ENCODE data around the gene PRKACA.
"Not testable (repeated sequence)": the region's sequence is repeated elsewhere in the genome, so short reads cannot be mapped to it uniquely, and the experiment has no call there.

The PRKACA gene

DNA sequence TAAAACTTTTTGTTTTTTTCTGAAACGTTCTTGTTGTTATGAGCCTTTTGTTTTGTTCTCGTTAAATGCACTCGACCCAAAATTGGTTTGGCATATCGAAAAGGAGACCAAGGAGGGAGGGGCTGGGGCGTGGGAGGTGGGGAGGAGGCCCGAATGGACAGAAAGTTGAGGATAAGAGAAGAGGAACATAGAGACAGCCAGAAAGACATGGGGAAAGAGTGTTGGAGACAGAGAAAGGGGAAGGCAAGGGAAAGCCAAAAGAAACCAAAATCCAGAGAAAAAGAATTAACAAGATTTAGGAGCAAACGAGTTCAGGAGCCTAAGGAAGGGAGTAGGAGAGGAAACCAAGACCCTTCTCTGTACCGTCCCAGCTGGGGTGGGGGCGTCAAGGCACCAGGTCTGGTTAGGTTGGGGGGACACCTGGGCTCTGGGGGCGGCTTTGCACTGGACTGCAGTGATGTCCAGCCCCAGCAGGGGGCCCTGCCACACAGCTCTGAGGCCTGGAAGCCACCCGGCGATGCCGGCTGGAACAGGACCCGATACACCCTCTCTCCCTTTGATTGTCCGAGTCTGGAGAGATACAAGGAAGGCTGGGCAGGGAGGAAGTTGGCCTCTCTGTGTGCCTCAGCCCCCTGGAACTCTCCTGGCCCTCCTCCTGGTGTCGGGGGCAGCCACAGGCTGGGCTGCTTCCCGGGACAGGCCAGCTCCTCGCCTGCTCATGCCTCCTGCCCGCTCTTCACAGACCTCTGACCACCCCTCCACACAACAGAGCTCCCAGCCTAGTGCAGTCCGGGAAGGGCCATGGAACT is 30.4 kb upstream of the PRKACA start:
- peak; percentile 69 for DNase-seq

DNA sequence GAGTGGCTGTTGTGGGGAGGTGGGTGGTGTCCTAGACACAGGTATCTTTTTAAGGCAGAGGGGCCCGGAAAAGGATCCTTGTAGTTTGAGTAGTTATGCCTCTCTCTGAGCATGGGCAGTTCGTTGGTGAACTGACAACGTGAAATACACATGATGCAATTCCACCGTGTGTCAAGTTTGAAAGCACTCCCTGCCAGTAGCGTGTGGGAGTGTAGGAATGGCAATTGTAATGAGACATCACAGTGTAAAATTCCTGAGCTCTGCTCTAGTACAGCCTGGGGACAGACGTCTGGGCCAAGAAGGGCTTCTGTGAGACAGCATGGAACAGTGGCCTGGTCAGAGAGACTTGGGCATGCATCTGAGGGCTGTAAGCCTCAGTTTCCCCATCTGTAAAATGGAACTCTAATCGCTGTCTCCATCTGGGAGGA is 29.2 kb upstream of the PRKACA start:
- DNase-seq, result no peak

DNA sequence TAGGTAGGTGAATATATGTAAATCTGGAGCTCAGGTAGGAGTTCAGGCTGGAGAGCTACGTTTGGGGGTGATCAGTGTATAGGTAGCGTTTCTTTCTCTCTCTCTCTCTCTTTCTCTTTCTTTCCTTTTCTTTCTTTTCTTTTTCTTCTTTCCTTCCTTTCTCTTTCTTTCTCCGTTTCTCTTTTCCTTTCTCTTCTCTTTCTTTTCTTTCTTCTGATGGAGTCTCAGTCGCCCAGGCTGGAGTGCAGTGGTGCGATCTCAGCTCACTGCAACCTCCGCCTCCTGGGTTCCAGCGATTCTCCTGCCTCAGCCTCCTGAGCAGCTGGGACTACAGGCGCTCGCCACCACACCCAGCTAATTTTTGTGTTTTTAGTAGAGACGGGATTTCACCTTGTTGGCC is 28.6 kb upstream of the PRKACA start:
- DNase-seq, result not testable (repeated sequence)

DNA sequence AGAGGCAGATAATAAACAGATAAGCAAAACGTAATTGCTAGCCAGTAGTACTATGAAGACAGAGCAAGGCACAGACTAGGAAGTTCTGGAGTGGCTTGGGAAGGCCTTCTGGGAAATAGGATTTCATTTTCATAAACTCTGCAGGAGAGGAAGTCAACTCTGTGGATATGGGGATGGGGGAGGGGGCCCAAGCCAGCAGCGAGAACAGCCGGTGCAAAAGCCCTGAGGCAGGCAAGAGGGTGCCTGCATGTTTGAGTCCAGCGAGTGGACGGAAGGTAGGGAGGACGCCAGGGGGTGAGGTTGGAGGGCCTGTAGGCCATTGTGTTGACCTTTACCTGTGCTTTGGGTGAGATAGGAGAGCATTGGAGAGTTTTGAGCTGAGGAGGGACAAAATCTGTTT is 27.8 kb upstream of the PRKACA start:
- DNase-seq, result no peak

DNA sequence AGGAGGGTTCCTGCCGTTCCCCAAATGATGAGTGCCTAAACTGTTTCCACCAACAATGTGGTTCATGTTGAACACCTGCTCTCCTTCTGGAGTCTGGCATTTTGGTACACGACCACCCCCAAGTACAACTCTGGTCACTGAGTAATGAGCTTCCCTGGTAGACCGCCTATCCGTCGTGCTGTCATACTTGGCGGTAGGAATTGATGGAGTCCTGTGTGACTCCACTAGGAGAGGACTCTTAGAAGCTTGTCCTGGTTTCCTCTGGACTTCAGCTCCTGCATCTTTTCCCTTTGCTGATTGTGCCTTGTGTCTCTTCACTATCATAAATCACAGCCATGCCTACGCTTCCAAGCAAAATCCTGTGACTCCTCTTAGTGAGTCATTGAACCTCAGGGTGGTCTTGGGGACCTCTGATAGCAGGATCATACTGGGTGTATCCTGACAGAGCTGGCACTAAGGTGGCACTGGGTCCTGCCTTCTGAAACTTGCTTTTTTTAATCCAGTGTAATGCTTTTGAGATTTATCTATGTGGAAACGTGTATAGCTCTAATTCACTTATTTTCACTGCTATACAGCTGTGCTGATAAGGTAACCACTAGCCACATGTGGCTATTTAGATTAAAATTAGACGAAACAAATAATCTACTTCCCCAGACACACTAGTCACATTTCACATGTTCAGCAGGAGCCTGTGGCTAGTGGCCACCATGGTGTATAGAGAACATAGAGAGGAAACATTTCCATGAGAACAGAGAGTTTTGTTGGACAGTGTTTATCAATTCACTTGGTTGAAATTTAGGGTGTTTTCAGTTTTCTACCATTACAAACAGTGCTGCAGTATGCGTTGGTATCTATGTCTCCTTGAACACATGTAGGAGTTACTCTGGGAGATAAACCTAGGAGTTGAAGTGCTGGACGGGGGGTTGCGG is 25.0 kb upstream of the PRKACA start:
- no peak for DNase-seq

DNA sequence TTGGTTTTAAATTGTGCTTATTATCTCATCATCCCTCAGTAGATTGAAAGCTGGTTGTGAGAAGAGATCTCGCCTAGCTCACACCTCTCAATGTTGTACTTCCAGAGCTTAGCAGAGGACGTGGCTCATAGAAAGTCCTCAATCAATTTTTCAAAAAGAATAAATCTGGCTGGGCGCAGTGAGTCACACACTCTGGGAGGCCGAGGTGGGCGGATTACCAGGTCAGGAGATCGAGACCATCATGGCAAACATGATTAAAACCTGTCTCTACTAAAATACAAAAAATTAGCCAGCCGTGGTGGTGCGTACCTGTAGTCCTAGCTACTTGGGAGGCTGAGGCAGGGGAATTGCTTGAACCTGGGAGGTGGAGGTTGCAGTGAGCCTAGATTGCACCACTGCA is 23.5 kb upstream of the PRKACA start:
- DNase-seq, result no peak

DNA sequence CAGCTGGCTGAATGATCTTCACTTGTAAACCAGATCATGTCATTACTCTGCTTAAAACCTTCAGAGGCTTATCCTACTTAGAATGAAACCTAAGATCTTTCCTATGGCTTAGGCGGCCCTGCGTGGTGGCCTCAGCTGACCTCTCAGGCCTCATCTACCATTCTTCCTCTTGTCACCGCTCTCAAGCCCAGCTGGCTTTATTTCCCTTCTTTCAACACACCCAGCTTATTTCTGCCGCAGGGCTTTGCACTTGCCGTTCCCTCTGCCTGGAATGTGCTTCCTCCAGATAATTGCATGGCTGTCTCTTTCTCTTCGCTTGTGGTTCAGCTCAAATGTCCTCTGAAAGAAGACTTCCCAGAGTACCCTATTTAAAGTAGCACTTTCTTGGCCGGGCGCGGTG is 22.4 kb upstream of the PRKACA start:
- DNase-seq, result no peak

DNA sequence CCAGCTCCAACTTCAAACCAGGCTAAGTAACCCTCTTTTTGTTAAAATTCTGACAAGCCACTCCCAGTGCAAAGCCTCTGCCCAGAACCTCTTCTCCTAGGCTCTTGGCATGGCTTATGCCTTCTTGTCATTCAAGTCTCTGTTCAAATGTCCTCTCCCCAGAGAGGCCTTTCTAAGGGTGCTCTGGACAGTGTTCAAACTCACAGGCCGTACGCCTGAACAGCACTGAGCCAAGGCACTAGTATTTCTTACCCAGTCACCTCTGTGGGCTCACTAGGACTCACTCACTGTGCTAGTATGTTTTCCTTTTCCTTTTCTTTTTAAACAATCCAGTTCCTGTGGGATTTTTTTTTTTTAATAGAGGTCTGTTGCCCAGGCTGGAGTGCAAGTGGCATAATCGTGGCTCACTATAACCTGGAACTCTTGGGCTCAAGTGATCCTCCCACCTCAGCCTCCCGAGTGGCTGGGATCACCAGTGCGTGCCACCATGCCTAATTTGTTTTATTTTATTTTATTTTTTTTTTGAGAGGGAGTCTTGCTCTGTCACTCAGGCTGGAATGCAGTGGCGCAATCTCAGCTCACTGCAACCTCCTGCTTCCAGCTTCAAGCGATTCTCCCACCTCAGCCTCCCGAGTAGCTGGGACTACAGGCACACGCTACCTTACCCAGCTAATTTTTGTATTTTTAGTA is 21.2 kb upstream of the PRKACA start:
- DNase-seq, result no peak

DNA sequence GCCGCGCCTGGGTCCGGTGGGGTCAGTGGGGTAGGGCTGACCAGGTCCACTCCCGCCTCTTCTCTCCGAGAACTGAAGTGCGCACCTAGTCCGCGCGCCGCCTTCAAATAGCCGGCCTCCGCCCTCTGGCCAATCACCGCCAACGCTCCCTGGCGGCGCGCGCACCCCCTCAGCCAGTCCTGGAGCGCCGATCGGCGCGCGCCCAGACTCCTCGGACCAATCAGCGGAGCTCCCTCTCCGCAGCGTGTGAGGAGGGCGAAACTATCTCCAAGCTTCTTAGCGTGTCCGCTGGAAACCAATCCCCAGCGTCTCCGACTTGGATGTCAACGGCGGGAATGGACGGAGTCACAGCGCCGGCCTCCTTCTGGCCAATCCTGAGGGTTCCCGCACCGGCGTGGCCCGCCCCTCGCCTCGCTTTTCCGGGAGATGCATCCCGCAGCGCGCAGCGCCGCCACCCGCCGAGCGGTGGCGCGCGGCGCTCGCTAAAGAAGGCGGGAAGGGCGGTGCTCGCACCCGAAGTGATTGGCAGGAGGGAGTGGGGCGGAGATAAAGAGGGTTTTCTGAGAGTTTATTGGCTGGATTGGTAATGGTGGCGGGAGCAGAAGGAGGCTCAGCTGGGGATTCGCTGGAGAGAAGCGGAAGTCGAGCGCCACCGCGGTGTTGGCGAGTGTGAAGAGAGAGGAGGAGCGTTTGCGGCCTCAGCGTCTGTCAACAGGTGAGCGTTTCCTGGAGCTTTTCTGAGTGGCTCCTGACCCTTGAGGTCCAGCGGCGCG is 19.1 kb upstream of the PRKACA start, which contains the start of gene ASF1B:
ASF1B (minus strand) TSS at position 81 of the 773 bp plus-strand sequence. CDS start 133 bp downstream, outside the sequence.
- peak; percentile 98 for DNase-seq

DNA sequence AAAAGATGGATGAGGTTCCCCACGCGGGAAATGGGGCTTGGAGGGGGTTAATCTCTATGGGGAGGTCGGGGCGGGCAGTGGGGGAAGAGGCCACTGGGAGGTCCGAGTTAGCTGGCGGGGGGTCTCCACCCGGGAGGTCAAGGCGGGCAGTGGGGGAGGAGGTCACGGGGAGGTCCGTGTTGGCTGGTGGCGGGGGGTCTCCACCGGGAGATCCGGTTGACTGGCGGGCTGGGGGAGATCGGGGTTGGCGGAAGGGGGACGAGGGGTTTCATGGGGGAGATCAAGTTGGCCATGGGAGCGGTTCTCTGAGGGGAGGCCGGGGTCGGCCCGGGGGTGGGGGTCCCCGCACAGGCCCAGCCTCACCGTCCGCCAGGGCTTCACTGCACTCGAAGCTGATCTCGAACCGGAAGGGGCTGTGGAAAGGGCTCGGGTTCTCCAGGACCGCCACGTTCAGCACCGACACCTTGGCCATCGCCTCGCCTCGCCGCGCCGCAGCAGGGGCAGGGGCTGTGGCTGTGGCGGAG is 18.5 kb upstream of the PRKACA start:
- DNase-seq, result no peak

DNA sequence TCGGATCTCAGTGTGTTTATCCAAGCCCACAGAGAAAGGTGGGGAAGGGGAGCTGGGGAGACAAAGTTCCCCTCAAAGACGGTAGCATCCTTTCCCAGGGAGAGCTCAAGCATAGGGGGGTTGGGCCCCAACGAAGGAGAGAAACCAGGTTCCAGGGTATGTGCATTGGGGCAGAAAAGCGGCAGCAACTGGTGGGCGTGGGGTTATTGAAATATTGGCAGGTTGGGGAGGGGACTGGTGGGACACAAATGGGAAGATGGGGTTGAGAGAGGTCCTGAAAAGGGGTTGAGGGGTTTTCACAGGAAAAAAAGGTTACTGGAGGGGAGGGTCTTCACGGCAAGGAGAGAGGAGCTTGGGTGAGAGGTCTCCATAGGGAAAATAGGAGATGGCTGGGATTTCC is 17.8 kb upstream of the PRKACA start:
- no peak for DNase-seq

DNA sequence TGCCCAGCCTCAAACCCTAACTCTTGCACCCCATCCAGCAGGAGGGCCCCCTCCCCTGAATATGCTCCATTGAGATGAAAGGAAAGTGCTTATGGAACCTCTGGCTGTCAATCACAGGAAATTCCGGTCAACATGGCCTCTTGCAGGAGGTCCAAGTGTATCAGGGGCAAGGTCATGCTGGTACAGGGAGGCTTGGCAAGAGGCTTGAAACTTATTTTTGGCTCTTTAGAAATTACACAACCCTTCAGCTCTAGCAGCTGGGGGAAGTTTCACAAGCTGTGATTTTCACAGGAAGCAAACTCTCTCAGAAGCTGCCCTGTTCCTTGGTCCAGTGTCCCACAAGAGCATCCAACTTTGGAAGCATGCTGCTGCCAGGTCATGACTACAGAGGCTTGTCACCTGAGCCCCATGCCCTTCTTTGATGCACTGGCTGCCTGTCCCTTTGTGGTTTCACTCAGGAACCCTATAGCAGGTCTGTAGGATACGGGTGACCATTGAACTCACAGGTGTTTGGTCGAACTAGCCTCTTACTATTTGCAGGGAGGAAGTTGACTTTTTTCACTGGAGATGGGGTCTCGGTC is 10.5 kb upstream of the PRKACA start:
- no peak for DNase-seq

DNA sequence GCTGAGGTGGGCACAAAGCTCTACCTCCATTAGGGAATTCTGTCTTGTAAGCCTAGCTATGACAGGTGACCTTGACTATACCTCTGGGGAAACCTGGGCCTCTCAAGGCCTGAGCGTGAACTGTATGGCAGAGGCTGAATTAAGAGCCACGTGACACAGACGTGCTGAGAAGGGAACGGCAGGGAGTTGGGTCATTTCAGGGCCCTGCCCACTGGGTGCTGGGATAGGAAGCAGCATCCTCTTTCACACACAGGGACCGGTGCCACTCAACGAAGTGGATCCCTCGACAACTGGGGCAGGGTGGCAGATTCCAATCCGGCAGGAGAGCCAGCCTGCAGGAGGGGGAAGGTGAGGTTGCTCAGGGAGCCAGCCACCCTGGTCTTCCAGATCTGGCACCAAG is 9.6 kb upstream of the PRKACA start:
- no peak for DNase-seq

DNA sequence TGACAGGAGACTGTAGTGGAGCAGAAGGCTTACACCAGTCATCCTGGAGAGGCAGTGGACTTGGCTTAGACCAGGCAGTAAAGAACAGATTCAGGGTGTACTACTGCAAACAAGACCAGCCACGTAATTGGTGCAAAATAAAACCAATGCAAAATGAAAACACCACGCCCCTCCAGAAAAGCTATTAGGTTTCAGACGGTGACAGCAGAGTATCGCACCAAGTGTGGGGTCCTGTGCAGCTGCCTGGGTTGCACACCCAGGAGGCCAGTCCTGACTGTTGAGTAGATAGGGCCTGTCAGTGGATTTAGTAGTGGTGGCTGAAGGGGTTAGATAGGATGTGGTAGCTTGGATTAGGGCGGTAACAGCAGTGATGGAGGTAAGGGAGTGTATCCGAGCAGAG is 5.4 kb upstream of the PRKACA start:
- no peak for DNase-seq

DNA sequence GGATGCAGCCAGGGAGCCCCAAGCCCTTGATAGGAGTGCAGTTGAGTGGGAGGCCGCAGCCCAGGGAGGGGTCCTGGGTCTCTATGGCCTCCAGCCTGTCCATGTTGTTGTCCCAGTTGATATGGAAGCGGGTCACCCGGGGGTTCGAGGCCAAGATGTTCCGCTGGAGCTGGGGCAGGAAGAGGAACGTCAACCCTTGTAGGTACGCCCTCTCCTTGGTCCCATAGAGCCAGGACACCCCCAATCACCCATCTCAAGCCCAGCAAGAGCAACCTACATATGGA is 2.9 kb upstream of the PRKACA start:
- no peak for DNase-seq

DNA sequence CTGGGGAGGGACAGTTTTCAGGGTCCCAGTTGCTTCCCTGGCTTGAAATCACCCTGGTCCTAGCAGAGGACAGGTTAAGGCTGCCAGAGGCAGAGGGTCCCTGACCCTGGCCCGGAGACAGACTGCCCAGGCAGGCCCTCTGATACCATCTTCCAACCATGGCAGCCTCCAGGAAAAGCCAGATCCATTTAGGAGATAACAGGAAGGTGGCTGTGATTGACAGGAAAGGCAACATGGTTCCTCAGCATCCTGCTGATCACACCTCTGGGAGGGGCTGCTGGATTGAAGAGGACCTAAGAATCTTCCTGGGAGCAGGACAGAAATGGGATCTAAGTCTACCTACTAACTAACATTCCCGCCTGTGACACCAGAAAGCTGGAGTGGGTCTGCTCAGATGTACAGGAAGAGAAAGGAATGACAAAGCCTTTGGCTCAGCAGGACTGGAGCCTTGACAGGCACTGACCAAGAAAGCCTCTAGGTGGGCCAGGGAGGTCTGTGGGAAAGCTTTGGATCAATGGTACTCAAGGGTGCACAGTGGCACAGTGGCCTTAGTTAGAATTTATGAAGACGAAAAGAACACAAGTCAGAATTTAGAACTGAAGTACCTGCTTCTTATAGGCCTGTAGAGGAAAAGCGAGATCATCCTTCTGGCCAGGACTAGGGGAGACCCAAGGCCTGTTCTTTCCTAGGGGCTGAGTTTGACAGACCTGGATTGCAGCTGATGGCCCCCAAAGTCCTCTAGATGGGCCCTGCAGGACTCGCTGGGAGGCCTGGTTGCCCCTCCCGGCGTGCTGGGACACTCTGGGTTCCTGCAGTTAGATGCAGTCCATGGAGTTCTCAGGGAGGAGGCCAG is 2.3 kb upstream of the PRKACA start:
- DNase-seq, result no peak

DNA sequence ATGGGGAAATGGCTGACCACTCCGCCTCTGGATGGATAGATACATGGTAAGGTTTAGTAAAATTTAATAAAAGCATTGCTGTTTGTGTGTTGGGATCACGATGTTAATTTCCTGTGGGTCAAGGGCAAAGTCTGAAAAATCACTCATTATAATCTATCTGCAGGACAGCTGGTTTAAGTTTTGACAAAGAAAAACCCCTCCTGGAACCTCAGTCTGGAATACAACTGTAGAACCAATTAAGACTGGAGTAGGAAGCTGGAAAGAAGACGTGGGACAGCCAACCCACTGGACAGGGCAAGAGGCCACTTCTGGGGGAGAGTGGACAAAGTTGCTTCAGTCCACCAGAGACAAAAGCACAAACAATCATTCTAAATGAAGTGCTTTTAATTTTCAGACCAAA is 1.6 kb upstream of the PRKACA start:
- no peak for DNase-seq

DNA sequence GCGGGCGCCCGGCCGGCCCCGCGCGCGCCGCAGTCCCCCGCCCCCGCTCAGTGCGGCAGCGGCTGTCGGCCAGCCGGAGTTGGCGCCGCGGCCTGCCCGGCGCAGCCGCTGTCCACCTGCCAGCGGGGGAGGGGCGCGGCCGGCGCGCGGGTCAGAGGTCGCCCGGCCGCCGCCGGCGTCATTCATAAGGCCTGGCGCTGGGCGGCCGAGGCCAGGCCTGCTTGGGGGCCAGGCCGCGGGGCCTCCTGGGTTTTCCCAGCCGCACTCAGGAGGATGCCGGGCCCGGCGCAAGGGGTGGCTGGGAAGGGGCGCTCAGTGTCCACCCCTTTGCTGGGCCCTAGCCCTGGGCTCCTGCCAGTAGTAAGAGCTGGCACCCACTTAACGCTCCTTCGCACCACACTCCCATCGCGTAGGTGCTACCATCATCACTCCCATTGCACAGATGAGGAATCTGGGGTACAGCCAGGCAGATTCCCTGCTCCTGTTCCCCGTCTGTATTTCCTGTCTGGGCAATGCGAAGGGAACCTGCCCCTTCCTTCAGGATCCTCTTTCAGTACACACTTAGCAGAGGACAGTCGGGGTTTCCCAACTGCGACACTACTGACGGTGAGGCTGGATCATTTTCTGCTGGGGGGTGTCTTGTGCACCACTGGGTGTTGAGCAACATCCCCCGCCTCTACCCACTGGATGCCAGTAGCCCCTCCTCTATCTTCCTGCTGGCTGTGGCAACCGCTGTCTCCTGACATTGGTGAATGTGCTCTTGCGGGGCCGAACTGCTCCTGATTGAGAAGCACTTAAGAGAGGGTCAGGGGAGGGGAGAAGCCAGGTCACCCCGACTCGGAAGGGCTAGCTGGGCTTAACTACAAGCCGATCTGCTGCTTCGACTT is 846 bp upstream of the PRKACA start:
- peak; percentile 55 for DNase-seq

DNA sequence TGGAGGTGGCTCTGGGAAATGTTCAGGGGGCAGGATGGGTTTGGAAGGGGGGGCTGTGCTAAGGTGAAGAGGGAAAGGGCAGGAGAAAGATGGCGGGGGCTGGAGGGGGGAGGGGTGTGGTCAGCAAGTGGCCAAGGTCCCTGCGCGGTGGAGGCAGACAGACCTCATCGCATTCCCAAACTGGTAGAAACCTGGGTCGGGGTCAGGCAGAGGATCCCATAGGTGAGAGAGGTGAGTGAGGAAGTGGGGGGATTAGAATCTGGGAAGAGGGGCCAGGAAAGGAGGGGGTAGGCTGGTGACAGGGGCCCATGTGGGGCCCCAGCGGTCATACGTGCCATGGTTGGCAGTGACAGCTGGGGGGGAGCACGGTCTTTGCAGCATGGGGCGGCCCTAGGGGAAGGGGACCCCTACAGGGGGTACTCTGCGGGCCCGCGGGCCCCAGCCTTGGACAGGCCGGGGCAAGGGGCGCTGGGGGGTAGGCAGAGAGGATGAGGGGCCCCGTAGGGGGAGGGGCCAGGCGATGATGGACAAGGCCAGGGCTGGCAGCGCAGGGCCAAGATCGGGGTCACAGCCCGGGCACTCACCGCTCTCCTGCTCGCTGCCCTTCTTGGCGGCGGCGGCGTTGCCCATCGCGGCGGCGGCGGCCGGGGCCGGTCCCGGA is 514 bp downstream of the PRKACA start:
- peak; percentile 27 for DNase-seq
